Erythroblast (primary cell): Measurements from ENCODE around the gene EMILIN1.
"Not testable (repeated sequence)": the region's sequence is repeated elsewhere in the genome, so short reads cannot be mapped to it uniquely, and the experiment has no call there.

ENCODE experiments used
- DNase-seq, 2 experiments: peaks; one replicate each; lab custom pipeline; 2025; lab: John Stamatoyannopoulos, UW
- GATA1 ChIP-seq: IDR thresholded peaks from 2 replicates; pipeline ENCODE4 v1.6.1; 2011; ENCODE audit warnings: low read depth, mild to moderate bottlenecking, control low read depth, low read length, moderate library complexity
- POLR2A ChIP-seq: IDR thresholded peaks from 2 replicates; pipeline ENCODE4 v1.6.1; 2011; ENCODE audit warnings: mild to moderate bottlenecking, low read length

The EMILIN1 gene

DNA sequence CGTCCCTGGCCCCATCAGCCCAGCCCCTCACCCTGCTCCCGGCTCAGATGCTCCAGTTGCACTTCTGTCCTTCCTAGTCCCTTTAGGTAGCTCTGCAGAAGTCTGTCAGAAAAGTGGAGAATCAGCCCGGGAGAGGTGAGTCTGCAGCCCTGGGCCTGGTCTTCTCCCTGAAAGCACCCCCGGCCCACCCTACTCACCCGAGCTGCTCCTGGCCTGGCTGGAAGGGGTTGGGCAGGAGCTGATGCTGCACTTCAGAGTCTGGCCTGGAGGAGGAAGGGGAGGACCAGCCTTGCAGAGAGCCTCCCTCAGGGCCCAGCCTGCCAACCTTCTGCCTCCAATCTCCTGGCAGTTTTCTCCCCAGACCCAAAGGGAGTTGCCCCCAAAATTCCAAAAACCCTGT is 23.9 kb downstream of the EMILIN1 start:
- TF ChIP-seq GATA1: no peak
- TF ChIP-seq POLR2A: no peak
- DNase-seq: no peak

DNA sequence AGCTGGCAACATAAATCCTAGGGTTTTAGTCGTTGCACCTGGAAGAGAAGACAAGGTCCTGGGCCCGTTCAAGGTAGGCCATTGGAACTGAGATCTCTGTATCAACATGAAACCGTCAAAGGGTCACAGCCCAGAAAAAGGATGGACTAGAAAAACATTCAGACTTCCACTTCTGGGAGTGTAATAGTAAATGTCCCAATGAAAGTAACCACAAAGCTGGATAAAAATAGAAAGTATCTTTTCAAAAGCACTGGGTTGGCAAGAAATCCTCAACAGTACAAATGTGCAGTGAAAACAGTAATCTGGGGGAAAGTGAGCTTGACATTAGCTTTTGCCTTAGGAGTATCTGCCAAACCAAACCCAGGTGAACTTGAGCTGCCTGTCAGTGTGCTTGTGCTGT is 27.6 kb downstream of the EMILIN1 start:
- DNase-seq: no peak
- no peak for TF ChIP-seq GATA1
- no peak for TF ChIP-seq POLR2A

DNA sequence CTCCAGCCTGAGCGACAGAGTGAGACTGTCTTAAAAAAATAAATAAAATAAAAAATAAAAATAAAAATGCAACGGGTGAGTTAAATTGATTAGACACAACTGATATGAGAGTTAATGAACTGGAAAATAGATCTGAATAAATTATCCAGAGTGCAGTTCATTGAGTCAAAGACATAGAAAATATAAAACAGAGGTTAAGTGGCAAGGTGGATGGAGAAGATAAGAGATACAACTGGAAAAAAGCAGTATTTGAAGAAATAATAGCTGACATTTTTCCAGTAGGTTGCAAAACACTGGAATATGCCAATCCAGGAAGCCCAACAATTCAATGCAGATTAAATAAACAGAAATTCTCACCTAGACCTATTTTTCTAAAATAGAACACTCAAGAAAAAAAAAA is 29.8 kb downstream of the EMILIN1 start:
- TF ChIP-seq GATA1 (no peak), POLR2A (no peak)
- no peak for DNase-seq

DNA sequence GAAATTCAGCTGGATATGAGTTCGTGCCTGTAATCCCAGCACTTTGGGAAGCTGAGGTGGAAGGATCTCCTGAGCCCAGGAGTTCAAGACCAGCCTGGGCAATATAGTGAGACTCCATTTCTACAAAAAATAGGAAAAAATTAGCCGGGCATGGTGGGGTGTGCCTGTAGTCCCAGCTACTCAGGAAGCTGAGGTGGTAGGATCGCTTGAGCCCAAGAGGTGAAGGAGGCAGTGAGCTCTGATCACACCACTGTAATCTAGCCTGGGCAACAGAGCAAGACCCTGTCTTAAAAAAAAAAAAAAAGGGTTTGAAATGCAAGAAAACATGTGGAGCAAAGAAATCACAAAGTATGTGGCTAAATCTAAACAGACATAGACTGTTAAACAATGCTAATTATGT is 30.7 kb downstream of the EMILIN1 start:
- no peak for DNase-seq
- TF ChIP-seq GATA1 (no peak), POLR2A (no peak)

DNA sequence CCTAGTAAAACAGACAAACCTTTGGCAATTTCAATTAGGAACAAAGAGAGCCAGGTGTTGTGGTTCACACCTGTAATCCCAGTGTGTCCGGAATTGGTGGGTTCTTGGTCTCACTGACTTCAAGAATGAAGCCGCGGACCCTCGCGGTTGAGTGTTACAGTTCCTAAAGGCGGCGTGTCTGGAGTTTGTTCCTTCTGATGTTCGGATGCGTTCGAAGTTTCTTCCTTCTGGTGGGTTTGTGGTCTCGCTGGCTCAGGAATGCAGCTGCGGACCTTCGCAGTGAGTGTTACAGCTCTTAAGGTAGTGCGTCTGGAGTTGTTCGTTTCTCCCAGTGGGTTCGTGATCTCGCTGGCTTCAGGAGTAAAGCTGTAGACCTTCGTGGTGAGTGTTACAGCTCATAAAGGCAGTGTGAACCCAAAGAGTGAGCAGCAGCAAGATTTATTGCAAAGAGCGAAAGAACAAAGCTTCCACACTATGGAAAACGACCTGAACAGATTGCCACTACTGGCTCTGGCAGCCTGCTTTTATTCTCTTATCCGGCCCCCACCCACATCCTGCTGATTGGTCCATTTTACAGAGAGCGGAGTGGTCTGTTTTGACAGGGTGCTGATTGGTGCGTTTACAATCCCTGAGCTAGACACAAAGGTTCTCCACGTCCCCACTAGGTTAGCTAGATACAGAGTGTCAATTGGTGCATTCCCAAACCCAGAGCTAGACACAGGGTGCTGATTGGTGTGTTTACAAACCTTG is 32.4 kb downstream of the EMILIN1 start:
- not testable (repeated sequence) for DNase-seq

DNA sequence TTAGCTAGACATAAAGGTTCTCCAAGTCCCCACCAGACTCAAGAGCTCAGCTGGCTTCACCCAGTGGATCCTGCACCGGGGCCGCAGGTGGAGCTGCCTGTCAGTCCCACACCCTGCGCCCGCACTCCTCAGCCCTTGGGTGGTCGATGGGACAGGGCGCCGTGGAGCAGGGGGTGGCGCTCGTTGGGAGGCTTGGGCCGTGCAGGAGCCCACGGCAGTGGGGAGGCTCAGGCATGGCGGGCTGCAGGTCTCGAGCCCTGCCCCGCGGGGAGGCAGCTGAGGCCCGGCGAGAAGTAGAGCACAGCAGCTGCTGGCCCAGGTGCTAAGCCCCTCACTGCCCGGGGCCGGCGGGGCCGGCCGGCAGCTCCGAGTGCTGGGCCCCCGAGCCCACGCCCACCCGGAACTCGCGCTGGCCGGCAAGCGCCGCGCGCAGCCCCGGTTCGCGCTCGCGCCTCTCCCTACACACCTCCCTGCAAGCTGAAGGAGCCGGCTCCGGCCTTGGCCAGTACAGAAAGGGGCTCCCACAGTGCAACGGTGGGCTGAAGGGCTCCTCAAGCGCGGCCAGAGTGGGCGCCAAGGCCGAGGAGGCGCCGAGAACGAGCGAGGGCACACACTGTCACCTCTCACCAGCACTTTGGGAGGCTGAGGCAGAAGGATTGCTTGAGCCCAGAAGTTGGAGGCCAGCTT is 33.1 kb downstream of the EMILIN1 start:
- DNase-seq: not testable (repeated sequence)

DNA sequence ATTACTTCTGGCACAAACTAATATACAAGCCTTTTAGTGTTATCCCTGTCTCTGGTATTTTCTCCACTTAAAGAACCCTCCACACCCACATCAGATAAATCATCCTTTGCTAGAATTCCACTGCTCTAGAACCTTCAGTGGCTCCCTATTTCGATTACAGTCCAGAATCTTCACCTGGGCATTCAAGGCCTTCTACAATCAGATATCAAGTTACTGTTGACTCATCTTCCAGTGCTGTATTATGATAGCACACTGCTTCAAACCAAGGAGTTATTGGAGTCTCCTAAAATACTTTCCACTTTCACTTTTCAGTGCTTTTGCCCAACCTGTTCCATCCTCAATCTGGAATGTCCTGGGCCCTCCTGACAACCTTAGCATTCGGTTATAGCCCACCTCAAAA is 37.1 kb downstream of the EMILIN1 start:
- DNase-seq: no peak
- TF ChIP-seq GATA1 (no peak), POLR2A (no peak)

DNA sequence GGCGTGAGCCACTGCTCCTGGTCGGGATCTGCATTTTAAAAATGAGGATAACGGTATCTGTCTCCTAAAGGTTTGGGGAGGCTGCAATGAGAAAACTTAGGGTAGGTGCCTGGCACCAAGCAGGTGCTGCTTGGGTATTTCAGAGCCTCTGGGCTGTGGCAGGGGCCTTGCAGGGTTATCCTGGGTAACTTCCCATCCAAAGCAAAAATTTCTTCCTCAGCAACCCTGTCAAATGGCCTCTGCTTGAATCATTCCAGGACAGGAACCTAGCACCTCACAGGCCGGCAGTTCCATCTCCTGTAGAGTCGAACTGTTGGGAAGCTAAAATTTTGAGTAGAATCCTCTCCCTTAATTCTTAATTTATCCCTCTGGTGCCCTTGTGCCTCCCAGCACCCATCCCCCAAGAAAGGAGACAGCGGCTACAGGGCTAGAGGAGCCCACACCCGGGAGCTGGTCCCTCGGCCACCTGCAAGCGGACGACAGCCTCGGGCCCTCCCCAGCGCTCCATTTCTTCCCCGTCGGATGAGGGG is 39.6 kb downstream of the EMILIN1 start:
- DNase-seq: no peak

DNA sequence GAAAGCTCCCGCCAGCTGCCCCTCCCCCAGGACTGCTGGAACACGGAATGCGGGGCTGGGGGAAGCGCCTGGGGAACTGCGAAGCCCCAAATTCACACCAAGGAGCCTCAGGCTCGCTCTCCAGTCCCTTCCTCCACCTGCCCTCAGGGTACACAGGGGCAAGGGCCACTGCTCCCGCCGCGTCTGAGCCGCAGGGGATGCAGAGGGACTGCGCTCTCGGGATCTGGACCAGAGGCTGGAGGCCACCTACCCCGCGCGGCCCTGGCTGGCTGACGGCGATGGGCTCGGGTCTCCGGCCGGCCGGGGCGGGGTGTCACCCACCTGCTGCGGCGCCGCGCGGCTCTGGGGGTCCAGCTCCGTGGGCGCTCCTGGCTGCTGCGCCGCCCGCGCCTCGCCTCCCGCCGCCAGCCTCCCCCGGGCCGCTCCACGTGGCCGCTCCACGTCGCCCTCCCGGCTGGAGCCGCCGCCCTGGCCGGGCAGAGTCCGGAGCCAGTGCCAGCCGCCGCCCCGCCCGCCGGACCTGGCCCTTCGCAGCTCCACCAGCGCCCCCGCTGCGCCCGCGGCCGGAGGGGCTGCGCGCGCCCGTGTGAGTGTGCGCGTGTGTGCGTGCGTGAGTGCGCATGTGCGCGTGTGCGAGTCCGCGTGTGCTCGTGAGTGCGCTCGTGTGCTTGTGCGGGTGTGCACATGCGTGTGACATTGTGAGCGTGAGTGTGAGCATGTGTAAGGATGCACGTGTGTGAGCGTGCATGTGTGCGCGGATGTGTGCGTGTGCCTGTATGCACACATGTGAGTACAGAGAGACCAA is 40.3 kb downstream of the EMILIN1 start, which contains the start of gene CGREF1:
TSS of gene CGREF1 (minus strand) at position 604 of the 805 bp plus-strand sequence. CDS start 14,762 bp downstream, outside the sequence.
- DNase-seq: peak; percentile 13 to 30
- TF ChIP-seq POLR2A: no peak
- no peak for TF ChIP-seq GATA1

More for the DNA sequence above, 39.6 kb downstream of the EMILIN1 start:
- TF ChIP-seq GATA1 (no peak), POLR2A (no peak)

DNA sequence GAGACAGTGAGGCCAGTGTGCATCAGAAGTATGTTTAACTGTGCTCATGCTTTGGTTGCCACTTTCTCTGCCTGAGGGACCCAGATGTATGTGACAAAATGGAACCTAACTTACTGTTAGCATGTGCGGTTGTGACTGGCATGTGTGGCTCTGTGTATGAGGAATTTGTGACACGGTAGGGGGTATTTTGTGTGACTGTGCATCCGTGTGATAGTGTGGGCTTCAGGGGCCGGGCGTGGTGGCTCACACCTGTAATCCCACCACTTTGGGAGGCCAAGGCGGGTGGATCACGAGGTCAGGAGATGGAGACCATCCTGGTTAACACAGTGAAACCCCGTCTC is 40.9 kb downstream of the EMILIN1 start:
- not testable (repeated sequence) for DNase-seq

DNA sequence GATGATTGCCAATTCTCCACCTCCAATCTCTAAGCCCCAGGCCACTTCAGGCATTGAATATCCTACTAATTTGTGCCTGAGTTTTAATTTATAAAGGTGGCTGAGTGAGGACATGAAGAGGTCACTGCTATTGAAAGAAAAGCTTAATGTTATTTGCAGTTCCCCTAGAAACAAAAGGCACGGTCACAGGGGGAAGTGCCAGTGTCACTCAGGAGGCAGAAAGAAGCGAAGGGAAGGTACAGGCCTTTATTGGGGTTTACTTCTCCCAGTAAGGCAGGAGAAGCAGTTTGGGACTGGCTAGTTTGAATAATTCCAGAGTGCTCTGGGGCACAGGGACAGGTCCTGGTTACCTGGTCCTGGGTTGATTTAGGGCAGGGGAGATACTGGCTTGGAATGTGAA is 43.5 kb downstream of the EMILIN1 start:
- DNase-seq: no peak
- no peak for TF ChIP-seq POLR2A
- no peak for TF ChIP-seq GATA1

DNA sequence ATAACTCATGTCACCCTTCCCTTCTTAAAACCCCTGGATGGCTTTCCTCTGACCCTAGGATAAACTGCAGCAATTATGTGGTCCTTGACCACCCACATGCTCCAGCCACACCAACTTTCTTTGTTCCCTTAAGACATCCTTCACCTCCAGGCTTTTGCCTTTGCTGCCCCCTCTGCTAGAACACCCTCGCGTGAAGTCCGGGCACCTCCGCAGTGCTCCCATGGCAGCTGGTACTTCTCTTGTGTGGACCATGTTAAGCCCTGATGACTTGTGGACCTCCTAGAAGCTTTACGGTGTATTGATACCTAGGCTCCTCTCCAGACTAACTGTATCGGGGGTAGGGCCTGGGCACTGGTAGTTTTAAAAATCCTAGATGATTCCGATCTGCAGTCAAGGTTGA is 44.4 kb downstream of the EMILIN1 start:
- DNase-seq: no peak
- TF ChIP-seq GATA1 (no peak), POLR2A (no peak)

DNA sequence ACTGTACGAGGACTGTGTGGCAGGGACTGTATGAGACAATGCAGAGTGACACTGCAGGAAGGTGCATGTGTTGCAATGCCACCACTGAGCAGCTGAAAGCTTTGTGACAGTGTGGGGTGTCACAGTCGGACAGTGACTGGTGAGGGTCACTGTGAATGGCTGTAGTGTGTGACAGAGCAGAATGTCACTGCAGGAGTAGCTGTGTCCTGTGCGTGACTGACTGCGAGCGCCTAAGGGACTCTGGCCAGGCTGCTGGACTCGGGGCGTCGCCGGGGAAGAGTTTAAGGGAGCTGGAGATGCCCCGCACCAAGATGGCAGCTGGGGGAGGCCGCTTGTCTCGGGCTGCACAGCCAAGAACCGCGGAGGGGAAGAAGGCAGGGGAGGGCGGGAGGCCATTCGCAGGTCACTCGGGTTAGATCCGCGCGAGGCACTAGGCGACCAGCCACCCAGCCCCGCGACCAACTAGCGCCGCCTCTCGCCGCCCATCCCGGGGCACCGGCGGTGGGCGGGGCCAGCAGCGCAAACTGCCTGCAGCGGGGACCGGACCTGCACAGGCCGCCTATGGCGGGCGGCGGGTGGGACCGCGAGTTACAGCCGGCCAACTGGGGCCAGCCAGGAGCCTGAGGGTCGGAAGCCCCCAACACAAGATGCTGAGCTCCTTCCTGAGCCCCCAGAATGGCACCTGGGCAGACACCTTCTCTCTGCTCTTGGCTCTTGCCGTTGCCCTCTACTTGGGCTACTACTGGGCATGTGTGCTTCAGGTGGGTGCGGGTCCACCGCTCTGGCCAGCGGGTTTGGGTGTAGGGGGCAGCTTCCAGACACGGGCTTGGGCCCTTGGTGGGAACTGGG is 45.1 kb downstream of the EMILIN1 start, which contains the start of gene ABHD1:
TSS of gene ABHD1 (plus strand) at position 514 of the 849 bp plus-strand sequence. CDS start at position 648, 134 bp downstream.
- DNase-seq: peak; percentile 55 to 63
- TF ChIP-seq GATA1: no peak
- no peak for TF ChIP-seq POLR2A
